GM19035 (cell line): ENCODE results near the gene CASP6.
"Not testable (repeated sequence)": the region's sequence is repeated elsewhere in the genome, so short reads cannot be mapped to it uniquely, and the experiment has no call there.

ENCODE experiments used
- ATAC-seq: cut with Tn5 transposase; IDR thresholded peaks from one replicate; pipeline ENCODE4 v1.9.1; 2021; ENCODE audit not compliant: unreplicated experiment

CASP6 gene

GRCh38 chr4:109721033-109721432 is 17.8 kb upstream of the CASP6 start:
- ATAC-seq, result no peak

DNA sequence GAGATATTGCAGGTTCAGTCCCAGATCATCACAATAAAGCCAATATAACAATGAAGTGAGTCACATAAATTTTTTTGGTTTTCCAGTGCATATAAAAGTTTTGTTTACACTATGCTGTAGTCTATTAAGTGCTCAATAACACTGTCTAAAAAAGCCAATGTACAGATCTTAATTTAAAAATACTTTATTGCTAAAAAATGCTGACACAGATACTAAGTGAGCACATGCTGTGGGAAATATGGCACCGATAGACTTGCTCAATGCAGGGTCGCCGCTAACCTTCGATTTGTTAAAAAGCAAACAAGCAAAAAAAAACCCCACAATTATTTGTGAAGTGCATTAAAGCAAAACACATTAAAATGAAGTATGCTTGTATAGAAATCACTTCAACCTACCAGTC is 16.4 kb upstream of the CASP6 start:
- no peak for ATAC-seq

DNA sequence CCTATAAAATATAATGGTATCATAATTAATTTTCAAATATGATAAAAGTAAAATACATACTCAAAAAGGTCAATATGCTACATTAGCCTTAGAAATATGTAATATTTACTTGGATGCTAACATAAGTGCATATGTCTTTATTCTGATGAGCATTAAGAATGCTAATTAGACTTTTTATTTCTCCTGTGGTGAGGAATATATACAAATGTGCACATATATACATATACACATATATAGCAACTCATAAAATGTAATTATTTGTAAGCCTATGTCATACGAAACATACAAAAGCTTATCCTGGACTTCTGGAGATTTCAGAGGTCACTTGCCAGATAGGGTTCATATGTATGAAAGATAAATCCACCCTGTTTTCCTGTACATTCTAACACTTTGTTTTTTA is 15.5 kb upstream of the CASP6 start:
- ATAC-seq, result no peak

- ATAC-seq, result no peak
Observed at GRCh38 chr4:109713500-109713899, 10.3 kb upstream of the CASP6 start.

GRCh38 chr4:109708990-109709389 is 5.7 kb upstream of the CASP6 start:
- peak; percentile 84 for ATAC-seq

GRCh38 chr4:109708435-109708834 is 5.2 kb upstream of the CASP6 start:
- no peak for ATAC-seq

GRCh38 chr4:109703664-109704361 is 568 bp upstream of the CASP6 start:
- ATAC-seq, result no peak

DNA sequence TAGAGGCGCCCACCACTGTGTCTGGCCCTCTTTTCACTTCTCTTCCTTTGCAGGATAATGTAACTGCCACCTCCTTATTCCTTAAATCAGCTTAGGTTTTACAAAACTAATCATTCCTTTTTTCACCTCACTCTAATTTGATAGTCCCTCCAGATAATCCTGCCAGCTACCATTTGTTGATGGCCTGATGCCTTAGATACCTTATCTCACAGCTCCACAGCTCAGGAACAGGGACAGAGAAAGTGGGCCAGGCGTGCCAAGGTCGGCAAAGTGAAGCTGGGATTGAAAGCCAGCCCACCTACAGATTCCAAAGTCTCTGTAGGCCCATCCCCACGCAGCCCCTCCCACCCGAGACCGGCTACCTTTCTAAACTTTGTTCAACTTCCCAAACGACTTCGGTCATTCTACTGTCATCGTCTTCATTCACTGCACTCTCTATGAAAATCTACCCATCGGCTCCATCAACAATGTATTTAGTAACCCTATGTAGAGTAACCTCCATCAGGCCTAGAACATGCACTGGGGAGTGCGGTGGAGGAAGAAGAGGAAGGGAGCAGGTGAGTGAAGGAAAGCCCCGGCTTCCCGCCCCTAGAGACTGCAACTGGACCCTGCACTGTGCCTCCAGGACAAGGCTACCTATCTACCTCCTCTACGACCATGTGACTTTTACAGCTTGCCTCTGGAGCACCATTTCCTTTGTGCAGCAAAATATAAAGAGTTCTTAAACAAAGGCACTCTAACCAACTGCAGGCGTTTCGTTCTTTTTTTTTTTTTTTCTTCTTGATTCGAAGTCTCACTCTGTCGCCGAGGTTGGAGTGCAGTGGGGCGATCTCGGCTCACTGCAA is 1.5 kb downstream of the CASP6 start:
- ATAC-seq, result no peak

DNA sequence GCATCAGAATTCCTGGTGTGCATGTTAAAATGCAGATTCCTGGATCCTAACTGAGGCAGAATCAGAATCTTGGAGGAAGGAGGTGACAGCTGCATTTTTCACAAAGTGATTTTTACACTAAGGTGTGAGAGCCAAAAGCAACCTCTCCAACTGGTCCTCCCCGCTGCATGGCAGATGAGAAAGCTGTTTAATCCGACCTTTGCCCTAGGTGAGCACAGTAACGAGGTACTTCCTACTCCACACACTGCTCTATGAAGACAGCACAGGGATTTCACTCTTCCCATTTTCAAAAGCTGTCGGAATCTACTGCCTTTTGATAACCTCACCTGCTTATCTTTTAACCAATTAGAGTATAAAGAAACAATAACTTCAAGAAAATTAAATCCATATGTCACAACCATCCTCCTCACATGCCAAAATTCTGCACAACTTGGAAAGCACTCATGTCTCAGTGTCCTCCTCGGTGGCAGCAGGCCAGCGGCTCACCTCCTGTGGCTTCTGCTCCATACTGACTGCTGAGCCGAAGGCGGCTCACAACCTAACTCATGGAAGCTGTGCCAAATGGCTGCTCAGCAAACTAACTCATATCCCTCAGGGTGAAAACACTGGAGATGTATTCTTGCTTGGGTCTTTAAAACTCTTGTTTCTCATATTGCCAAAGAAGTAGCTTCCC is 3.6 kb downstream of the CASP6 start:
- no peak for ATAC-seq

GRCh38 chr4:109698656-109699055 is 4.6 kb downstream of the CASP6 start:
- ATAC-seq, result no peak

DNA sequence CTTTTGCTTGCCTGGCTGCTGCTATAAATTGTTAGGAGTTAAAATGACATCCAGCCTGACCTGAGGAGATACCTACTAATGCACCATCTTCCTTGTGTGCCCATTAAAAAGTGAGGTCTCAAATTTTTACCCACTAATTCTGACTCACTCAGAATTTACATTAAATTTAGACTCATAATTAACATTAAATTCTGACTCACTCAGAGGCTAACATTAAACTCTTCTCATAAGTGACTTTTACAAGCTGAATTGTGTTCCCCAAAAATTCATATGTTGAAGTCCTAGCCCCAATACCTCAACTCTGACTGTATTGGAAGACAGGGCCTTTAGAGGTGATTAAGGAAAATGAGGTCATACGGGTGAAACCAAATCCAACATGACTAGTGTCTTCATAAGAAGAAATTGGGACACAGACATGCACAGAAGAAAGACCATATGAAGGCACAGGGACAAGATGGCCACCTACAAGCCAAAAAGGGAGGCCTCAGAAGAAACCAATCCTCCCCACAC is 11.8 kb downstream of the CASP6 start:
- ATAC-seq, result no peak

DNA sequence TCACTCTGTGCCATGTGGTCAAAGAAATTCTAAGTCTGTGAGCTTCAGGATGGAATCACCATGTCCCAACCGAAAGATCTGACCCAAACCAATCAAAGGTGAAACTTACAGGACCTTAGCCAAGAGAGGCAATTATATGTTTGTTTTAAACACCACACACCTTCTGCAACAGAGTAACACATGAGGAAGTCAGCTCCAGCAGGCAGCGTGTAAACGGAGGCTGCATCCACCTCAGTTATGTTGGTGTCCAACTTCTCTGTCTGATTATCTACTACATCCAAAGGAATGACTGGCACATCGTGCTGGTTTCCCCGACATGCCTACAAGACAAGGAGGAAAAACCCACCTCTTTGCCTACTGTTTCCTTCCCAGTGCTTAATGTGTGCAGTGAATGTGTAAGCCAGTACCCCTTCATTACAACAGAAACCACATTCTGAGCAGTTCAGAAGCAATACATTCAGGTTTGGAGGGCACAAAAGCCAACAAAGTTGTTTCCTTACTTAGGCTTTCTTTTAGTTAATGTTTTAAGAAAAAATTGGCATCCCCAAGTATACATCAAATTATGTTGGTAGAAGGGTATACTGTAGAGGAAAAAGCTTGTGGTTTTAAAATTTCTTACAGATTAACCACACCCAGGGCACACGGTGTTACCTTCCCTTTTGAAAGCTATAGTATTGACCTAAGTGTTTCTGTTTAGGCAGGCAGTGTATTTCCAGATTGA is 12.4 kb downstream of the CASP6 start:
- peak; percentile 79 for ATAC-seq

GRCh38 chr4:109684727-109685126 is 18.5 kb downstream of the CASP6 start:
- ATAC-seq, result no peak

DNA sequence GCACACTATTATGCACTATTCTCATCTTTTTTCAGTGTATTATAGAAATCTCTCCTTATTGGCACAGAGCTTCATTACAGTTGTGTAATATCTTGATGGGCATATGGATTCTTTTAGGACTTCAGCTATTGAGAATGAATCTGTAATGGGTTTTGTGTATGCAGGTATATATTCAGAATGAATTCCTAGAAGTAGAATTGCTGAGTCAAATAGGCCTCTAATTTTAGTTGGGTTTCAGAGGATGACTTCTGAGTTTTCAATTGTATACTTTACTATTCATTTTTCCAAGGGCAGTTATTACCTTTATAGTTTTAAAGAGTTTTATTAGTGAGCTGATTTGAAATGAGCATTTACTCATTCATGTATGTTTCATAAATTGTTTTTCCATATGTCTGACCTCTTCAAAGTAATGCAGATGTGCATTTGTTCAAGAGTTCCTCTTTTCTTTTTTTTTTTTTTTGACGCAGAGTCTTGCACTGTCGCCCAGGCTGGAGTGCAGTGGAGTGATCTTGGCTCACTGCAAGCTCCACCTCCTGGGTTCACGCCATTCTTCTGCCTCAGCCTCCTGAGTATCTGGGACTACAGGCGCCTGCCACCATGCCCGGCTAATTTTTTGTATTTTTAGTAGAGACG is 19.5 kb downstream of the CASP6 start:
- ATAC-seq, result no peak

DNA sequence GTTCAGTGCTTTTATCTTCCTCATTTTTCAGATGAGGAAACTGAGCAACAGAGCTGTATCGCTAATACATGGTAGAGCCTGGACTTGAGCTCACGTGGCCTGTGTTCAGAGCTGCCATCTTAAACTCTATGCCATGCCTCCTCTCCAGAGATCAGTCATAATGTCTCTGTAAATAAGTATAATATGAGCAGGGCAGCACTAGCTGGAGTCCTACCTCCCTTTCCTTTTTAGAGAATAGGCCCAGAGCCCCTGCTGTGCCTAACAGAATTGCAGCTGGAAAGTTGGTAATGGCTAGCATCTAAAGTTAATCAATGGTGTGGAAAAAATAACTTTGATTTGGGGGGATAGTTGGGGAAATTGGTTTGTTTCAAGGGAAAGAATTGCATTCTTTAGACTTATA is 20.4 kb downstream of the CASP6 start:
- no peak for ATAC-seq

- ATAC-seq, result not testable (repeated sequence)
Observed at GRCh38 chr4:109678925-109679324, 24.3 kb downstream of the CASP6 start.

DNA sequence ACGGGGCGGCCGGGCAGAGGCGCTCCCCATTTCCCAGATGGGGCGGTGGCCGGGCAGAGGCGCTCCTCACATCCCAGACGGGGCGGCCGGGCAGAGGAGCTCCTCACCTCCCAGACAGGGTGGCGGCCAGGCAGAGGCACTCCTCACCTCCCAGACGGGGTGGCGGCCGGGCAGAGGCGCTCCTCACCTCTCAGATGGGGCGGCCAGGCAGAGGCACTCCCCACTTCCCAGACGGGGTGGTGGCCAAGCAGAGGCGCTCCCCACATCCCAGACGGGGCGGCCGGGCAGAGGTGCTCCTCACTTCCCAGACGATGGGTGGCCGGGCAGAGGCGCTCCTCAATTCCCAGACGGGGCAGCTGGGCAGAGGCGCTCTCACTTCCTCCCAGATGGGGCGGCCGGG is 24.8 kb downstream of the CASP6 start:
- not testable (repeated sequence) for ATAC-seq

DNA sequence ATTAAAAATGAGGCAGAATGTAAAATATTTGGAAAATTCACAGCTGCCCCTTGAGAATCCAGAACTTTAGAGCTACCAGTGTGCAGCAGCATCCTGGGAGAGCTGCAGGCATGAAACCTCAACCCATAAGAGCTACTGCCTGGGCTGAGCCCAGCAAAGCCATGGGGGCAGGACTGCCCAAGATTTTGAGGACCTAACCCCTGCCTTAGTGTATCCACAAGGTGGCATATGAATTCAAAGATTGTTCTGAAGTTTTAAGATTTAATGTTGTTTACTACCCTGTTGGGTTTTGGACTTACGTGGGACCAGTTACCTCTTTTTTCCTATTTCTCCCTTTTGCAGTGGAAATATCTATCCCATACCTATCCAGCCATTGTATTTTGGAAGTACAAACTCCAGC is 26.4 kb downstream of the CASP6 start:
- ATAC-seq, result no peak

- no peak for ATAC-seq
Observed at GRCh38 chr4:109675843-109676242, 27.4 kb downstream of the CASP6 start.

GRCh38 chr4:109675181-109675580 is 28.1 kb downstream of the CASP6 start:
- ATAC-seq, result peak; percentile 58

DNA sequence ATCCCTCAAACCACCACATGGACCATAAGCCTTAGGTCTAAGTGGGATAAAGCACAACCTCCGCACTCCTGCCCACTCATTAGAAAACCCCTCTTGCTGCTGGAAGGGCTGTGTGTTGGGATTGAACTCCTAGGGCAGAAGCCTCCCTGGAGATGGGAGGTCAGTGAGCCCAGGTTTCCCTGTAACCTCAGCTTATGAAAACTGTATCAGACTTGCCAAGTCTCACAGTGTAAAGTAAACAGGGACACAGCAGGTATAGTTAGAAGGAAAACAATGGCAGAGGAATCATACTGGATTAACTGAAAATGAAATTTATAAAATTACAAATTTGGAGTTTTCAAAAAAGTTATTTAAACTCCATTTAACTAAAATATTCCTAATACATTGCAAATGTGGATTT is 29.9 kb downstream of the CASP6 start:
- ATAC-seq, result no peak
